ENCODE measurements around the gene NATD1. TPM values are rescaled to one million over a fixed set of nuclear protein-coding genes. Genes with fewer than 3 reads are reported as not detected.

The NATD1 gene
- total and polyA plus RNA-seq, 10 of the 15 experiments (the other 5 are each of a cell fraction or from before 2014, with no cell fraction given) = 0.02 to 0.33 (median 0.15) TPM

DNA sequence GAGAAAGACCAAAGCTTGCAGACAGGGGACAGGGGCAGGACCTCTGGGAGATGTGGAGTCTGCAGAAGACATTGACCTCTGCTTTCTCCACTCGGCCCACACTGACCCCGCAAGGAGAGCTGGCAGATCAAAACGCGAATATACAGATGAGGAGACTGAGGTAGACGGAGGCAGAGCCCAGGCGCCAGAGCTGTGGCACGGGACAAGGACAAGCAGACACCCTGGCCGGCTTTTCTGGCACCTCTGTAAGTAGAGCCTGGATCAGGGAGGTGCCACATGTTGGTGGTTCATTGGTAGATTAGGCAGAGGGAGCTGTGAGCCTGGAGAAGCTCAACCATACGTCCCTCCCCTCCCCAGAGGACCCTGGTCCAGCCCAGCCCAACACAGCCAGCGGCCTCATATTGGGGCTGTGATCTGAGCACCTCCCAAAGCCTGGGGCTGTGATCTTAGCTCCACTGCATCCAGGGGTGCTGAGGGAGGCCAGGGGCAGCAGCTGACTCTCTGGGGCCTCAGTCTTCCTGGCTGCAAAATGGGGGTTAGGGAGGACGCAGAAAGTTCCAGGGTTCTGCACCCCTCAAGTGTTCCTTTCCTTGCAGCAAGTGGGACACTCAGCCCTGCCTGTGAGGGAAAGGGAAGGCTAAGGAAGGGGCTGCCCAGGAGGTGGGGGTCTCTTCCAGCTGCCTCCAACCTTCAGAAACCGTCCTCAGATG, 4.0 kb downstream of the NATD1 start:
- intact Hi-C loops (cut with micrococcal nuclease; ENCODE audit: unreplicated experiment) (no loop called here), in situ Hi-C loops (cut with MboI) (loop anchor here (5.0 kb wide), 1 partner anchor 52 kb away; no protein-coding TSS in a partner anchor)
- H3K27me3 ChIP-seq (replicated peaks in 1 of 2; ENCODE audit: control insufficient read depth in 2 of 2, insufficient read depth in 2 of 2, low read length in 1 of 2) = peaks cover 2 to 5% of the 10 kb centered on the region in 2 experiments; a peak in 3 of 4 replicates
- RAD21 ChIA-PET (ENCODE audit: unreplicated experiment) = no interaction called here
- BruUV-seq (replicated peaks) = no TSS peak
- H3K9ac ChIP-seq (ENCODE audit: control insufficient read depth, insufficient read depth, low read length) = no peak overlapping the region
- ATAC-seq = no peak
- DNase-seq (ENCODE audit: low read depth, low spot score) = no peak
- 32% methylated on average over 12 of the region's 12 CpGs for WGBS (ENCODE audit: insufficient coverage, insufficient replicate concordance, low lambda C conversion rate, missing lambda C conversion rate)
- no peak overlapping the region for H3K27ac ChIP-seq (ENCODE audit: control insufficient read depth, insufficient read depth)
- no peaks in the 10 kb centered on the region for H3K9me3 ChIP-seq (replicated peaks; ENCODE audit: control insufficient read depth, insufficient read depth, low read length)
- SMC1A ChIA-PET (ENCODE audit: uncharacterized antibody, unreplicated experiment) = no interaction called here
- H3K36me3 ChIP-seq (ENCODE audit: control insufficient read depth in 2 of 2, insufficient read depth in 2 of 2, low read length in 1 of 2) = no peaks in the 10 kb centered on the region
- no peaks in the 10 kb centered on the region for H3K79me2 ChIP-seq (ENCODE audit: control insufficient read depth, insufficient read depth, low read length)
- FAIRE-seq = no peak
- peaks cover 4% of the 10 kb centered on the region for H3K4me1 ChIP-seq (ENCODE audit: control insufficient read depth, insufficient read depth, low read length)
- POLR2A ChIA-PET = no interaction called here
- no peaks in the 10 kb centered on the region; the same call in 1 of the 2 replicates for H4K20me1 ChIP-seq (ENCODE audit: control insufficient read depth, insufficient read depth)
- H3K4me2 ChIP-seq (ENCODE audit: control insufficient read depth, insufficient read depth) = no peak overlapping the region
- CTCF ChIA-PET = interaction anchor here (0.9 kb wide), 1 partner anchor 11 kb away, joined by 3 read pairs; no protein-coding TSS in a partner anchor
- TF ChIP-seq, protein P1, sequence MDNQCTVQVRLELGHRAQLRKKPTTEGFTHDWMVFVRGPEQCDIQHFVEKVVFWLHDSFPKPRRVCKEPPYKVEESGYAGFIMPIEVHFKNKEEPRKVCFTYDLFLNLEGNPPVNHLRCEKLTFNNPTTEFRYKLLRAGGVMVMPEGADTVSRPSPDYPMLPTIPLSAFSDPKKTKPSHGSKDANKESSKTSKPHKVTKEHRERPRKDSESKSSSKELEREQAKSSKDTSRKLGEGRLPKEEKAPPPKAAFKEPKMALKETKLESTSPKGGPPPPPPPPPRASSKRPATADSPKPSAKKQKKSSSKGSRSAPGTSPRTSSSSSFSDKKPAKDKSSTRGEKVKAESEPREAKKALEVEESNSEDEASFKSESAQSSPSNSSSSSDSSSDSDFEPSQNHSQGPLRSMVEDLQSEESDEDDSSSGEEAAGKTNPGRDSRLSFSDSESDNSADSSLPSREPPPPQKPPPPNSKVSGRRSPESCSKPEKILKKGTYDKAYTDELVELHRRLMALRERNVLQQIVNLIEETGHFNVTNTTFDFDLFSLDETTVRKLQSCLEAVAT (IDR thresholded peaks at IDR 0.05) = no peak
- TF ChIP-seq, protein P2, sequence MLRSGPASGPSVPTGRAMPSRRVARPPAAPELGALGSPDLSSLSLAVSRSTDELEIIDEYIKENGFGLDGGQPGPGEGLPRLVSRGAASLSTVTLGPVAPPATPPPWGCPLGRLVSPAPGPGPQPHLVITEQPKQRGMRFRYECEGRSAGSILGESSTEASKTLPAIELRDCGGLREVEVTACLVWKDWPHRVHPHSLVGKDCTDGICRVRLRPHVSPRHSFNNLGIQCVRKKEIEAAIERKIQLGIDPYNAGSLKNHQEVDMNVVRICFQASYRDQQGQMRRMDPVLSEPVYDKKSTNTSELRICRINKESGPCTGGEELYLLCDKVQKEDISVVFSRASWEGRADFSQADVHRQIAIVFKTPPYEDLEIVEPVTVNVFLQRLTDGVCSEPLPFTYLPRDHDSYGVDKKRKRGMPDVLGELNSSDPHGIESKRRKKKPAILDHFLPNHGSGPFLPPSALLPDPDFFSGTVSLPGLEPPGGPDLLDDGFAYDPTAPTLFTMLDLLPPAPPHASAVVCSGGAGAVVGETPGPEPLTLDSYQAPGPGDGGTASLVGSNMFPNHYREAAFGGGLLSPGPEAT (IDR thresholded peaks at IDR 0.05; ENCODE audit: low read depth) = no peak
- no peak for TF ChIP-seq EGR1 (IDR thresholded peaks at IDR 0.05; ENCODE audit: borderline replicate concordance in 1 of 2, low read depth in 2 of 2, low read length in 2 of 2)
- TF ChIP-seq BRCA1 (IDR thresholded peaks at IDR 0.05; ENCODE audit: low read depth, low read length) = no peak
- no peak overlapping the region for H2AFZ ChIP-seq (ENCODE audit: control insufficient read depth, low read depth, low read length)
- H3K4me3 ChIP-seq = no peak overlapping the region
